ENCODE data around the gene PRMT9. TPM values are rescaled to one million over a fixed set of nuclear protein-coding genes. Genes with fewer than 3 reads are reported as not detected.

PRMT9 gene
- total and polyA plus RNA-seq, 2 of the 13 experiments (the other 11 are each of a cell fraction or from before 2014, with no cell fraction given), result 4.0 to 9.7 TPM

GRCh38 chr4:147683717-147684700 lies at the start of gene PRMT9 (continued):
- TF ChIP-seq BRF2 (CRISPR knock-in tag; IDR thresholded peaks at IDR 0.05), result no peak
- no peak; the same call in 1 of the 2 replicates for TF ChIP-seq ZNF557 (CRISPR knock-in tag; IDR thresholded peaks at IDR 0.05)
- no peak; the same call in 1 of the 2 replicates for TF ChIP-seq KLF11 (CRISPR knock-in tag; IDR thresholded peaks at IDR 0.05)
- TF ChIP-seq ZNF687 (CRISPR knock-in tag; IDR thresholded peaks at IDR 0.05), result peak; percentile 97
- TF ChIP-seq HNF4G (IDR thresholded peaks at IDR 0.05; ENCODE audit: borderline replicate concordance, low read depth, low read length), result no peak
- no peak for TF ChIP-seq HNF4G (CRISPR knock-in tag; IDR thresholded peaks at IDR 0.05; ENCODE audit: borderline replicate concordance, low read depth)
- 0 out of 2 replicates have a peak, but pooled peaks have one; percentile 42 for TF ChIP-seq ZBTB7B (CRISPR knock-in tag; IDR thresholded peaks at IDR 0.05)
- TF ChIP-seq POLR2A (IDR thresholded peaks at IDR 0.05; ENCODE audit: insufficient read depth in 1 of 2, low read depth in 2 of 2, low read length in 2 of 2), result peak; percentile 84 to 95
- no peak for TF ChIP-seq LCORL (IDR thresholded peaks at IDR 0.05)
- TF ChIP-seq LCORL (CRISPR knock-in tag; IDR thresholded peaks at IDR 0.05), result peak; percentile 60; the same call in 1 of the 2 replicates
- no peak for TF ChIP-seq EEA1 (CRISPR knock-in tag; IDR thresholded peaks at IDR 0.05; ENCODE audit: borderline replicate concordance)
- TF ChIP-seq, protein P1, sequence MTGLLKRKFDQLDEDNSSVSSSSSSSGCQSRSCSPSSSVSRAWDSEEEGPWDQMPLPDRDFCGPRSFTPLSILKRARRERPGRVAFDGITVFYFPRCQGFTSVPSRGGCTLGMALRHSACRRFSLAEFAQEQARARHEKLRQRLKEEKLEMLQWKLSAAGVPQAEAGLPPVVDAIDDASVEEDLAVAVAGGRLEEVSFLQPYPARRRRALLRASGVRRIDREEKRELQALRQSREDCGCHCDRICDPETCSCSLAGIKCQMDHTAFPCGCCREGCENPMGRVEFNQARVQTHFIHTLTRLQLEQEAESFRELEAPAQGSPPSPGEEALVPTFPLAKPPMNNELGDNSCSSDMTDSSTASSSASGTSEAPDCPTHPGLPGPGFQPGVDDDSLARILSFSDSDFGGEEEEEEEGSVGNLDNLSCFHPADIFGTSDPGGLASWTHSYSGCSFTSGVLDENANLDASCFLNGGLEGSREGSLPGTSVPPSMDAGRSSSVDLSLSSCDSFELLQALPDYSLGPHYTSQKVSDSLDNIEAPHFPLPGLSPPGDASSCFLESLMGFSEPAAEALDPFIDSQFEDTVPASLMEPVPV (CRISPR knock-in tag; IDR thresholded peaks at IDR 0.05), result no peak
- TF ChIP-seq ZSCAN9 (CRISPR knock-in tag; IDR thresholded peaks at IDR 0.05; ENCODE audit: borderline replicate concordance), result peak; percentile 63; the same call in 1 of the 2 replicates
- TF ChIP-seq, protein P2, sequence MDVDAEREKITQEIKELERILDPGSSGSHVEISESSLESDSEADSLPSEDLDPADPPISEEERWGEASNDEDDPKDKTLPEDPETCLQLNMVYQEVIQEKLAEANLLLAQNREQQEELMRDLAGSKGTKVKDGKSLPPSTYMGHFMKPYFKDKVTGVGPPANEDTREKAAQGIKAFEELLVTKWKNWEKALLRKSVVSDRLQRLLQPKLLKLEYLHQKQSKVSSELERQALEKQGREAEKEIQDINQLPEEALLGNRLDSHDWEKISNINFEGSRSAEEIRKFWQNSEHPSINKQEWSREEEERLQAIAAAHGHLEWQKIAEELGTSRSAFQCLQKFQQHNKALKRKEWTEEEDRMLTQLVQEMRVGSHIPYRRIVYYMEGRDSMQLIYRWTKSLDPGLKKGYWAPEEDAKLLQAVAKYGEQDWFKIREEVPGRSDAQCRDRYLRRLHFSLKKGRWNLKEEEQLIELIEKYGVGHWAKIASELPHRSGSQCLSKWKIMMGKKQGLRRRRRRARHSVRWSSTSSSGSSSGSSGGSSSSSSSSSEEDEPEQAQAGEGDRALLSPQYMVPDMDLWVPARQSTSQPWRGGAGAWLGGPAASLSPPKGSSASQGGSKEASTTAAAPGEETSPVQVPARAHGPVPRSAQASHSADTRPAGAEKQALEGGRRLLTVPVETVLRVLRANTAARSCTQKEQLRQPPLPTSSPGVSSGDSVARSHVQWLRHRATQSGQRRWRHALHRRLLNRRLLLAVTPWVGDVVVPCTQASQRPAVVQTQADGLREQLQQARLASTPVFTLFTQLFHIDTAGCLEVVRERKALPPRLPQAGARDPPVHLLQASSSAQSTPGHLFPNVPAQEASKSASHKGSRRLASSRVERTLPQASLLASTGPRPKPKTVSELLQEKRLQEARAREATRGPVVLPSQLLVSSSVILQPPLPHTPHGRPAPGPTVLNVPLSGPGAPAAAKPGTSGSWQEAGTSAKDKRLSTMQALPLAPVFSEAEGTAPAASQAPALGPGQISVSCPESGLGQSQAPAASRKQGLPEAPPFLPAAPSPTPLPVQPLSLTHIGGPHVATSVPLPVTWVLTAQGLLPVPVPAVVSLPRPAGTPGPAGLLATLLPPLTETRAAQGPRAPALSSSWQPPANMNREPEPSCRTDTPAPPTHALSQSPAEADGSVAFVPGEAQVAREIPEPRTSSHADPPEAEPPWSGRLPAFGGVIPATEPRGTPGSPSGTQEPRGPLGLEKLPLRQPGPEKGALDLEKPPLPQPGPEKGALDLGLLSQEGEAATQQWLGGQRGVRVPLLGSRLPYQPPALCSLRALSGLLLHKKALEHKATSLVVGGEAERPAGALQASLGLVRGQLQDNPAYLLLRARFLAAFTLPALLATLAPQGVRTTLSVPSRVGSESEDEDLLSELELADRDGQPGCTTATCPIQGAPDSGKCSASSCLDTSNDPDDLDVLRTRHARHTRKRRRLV (CRISPR knock-in tag; IDR thresholded peaks at IDR 0.05), result 0 out of 2 replicates have a peak, but pooled peaks have one; percentile 69
- peak; percentile 91 for TF ChIP-seq THAP11 (CRISPR knock-in tag; IDR thresholded peaks at IDR 0.05)

Data from HepG2 (cell line).